Psoas muscle (tissue), 8 donors: Measurements from ENCODE around the gene PHF20. TPM values are rescaled to one million over a fixed set of nuclear protein-coding genes. Genes with fewer than 3 reads are reported as not detected.
"Not testable (repeated sequence)": the region's sequence is repeated elsewhere in the genome, so short reads cannot be mapped to it uniquely, and the experiment has no call there.

Experiments
- ATAC-seq, 4 donors: fragments of 200-7000 bp; cut with Tn5 transposase; one replicate each; pipeline ENCODE4 v1.9.1; 2020; ENCODE audit warnings: moderate library complexity in 3 of 4, mild to moderate bottlenecking in 2 of 4
- DNase-seq, 2 donors: peaks; one replicate each; pipeline ENCODE4 v3.0.0-alpha.2; 2020
- H3K27ac ChIP-seq: fragments of 200-600 bp; one replicate; pipeline ENCODE4 v1.8.0; 2022
- H3K27me3 ChIP-seq, 3 donors: fragments of 200-600 bp in 1 of 3; one replicate each; pipeline versions ENCODE4 v1.6.1 to v1.8.0; 2013 to 2022; ENCODE audit warnings: low read length in 2 of 3, mild to moderate bottlenecking in 2 of 3, moderate library complexity in 1 of 3; ENCODE audit not compliant: insufficient read depth in 3 of 3
- H3K36me3 ChIP-seq, 2 donors: fragments of 200-600 bp in 1 of 2; one replicate each; pipeline versions ENCODE4 v1.6.1 to v1.8.0; 2013 to 2022; ENCODE audit warnings: low read depth in 1 of 2, mild to moderate bottlenecking in 1 of 2, moderate library complexity in 1 of 2; ENCODE audit not compliant: insufficient read depth in 1 of 2
- H3K4me1 ChIP-seq: fragments of 200-600 bp; one replicate; pipeline ENCODE4 v1.8.0; 2022
- H3K4me3 ChIP-seq: fragments of 200-600 bp; one replicate; pipeline ENCODE4 v1.8.0; 2022; ENCODE audit warnings: mild to moderate bottlenecking
- H3K9me3 ChIP-seq: fragments of 200-600 bp; one replicate; pipeline ENCODE4 v1.8.0; 2022
- WGBS, 3 donors: extraction: QIAGEN DNeasy Blood & Tissue Kit; methylation state at CpG; one replicate each; pipeline versions ENCODE4 v1.1.6 to v1.1.7; 2013; 5-methylcytosine and 5-hydroxymethylcytosine counted together
- intact Hi-C, 2 donors: fragments of 100-400 bp; cut with DNase I; formaldehyde crosslinking; loops; one replicate each; pipeline versions ENCODE4 v1.11.0 to v1.14.2; 2022
- polyA plus RNA-seq, 3 donors: library from polyadenylated mRNA; stranded (reverse); fragments of 200-250 nt; gene quantifications; one replicate each; pipeline ENCODE4 v1.2.3, GENCODE V29; 2013
- total RNA-seq, 4 donors: library from RNA; stranded (reverse); fragmentation: NEBNext Ultra II Directional in 2 of 4; extraction: Animal tissue kit (Norgen Biotek cat#: 25700) in 2 of 4; gene quantifications; one replicate each; pipeline versions ENCODE4 v1.2.1 to v1.2.4, GENCODE V29; 2021 to 2023
- TF ChIP-seq, protein P1 (sequence below): fragments of 200-600 bp; IDR thresholded peaks from one replicate; pipeline ENCODE4 v1.8.0; 2022; ENCODE audit warnings: antibody characterized with exemption
- donor health status: healthy with polysubstance abuse.
- donor health status: DM: no; HTN: no; CAD: no; lungs with moderate emphysema.
- donor health status: Bipolar disorder and iron deficiency.
- donor health status: healthy.
- donor health status: DM: yes; HTN: yes; CAD: no.
- donor health status: DM: no; HTN: no; CAD: no.
- donor health status: DM: no; HTN: no; CAD: no.
- donor health status: DM: yes; HTN: yes; CAD: no.

PHF20 gene
- total and polyA plus RNA-seq, 7 donors: 32.1 to 97.9 (median 58.6) TPM

GRCh38 chr20:35776513-35777101, 4.8 kb downstream of the PHF20 start:
- peak overlapping the region; percentile 79 for H3K27ac ChIP-seq
- intact Hi-C loops: no loop called here
- no peaks in the 10 kb centered on the region for H3K9me3 ChIP-seq
- 21 to 43% (median 24%) methylated on average over 4 of the region's 4 CpGs for WGBS, 3 donors
- ATAC-seq: peak; percentile 23 to 51 (median 28)
- H3K36me3 ChIP-seq: peaks cover 2 to 24% of the 10 kb centered on the region in 2 donors
- TF ChIP-seq, protein P1, sequence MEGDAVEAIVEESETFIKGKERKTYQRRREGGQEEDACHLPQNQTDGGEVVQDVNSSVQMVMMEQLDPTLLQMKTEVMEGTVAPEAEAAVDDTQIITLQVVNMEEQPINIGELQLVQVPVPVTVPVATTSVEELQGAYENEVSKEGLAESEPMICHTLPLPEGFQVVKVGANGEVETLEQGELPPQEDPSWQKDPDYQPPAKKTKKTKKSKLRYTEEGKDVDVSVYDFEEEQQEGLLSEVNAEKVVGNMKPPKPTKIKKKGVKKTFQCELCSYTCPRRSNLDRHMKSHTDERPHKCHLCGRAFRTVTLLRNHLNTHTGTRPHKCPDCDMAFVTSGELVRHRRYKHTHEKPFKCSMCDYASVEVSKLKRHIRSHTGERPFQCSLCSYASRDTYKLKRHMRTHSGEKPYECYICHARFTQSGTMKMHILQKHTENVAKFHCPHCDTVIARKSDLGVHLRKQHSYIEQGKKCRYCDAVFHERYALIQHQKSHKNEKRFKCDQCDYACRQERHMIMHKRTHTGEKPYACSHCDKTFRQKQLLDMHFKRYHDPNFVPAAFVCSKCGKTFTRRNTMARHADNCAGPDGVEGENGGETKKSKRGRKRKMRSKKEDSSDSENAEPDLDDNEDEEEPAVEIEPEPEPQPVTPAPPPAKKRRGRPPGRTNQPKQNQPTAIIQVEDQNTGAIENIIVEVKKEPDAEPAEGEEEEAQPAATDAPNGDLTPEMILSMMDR: no peak
- peak overlapping the region; percentile 39 for H3K4me3 ChIP-seq
- no peaks in the 10 kb centered on the region for H3K27me3 ChIP-seq
- peak; percentile 64 to 75 for DNase-seq
- peaks cover 38% of the 10 kb centered on the region for H3K4me1 ChIP-seq

- H3K27me3 ChIP-seq, H3K27ac ChIP-seq, DNase-seq, H3K4me3 ChIP-seq, ATAC-seq, intact Hi-C loops, H3K4me1 ChIP-seq, H3K9me3 ChIP-seq: not testable (repeated sequence)
- H3K36me3 ChIP-seq: peaks cover 2 to 30% of the 10 kb centered on the region in 2 donors
- 94 to 96% (median 95%) methylated on average over 12 of the region's 12 CpGs for WGBS, 3 donors
Observed at GRCh38 chr20:35783811-35784210, 12.0 kb downstream of the PHF20 start.

DNA sequence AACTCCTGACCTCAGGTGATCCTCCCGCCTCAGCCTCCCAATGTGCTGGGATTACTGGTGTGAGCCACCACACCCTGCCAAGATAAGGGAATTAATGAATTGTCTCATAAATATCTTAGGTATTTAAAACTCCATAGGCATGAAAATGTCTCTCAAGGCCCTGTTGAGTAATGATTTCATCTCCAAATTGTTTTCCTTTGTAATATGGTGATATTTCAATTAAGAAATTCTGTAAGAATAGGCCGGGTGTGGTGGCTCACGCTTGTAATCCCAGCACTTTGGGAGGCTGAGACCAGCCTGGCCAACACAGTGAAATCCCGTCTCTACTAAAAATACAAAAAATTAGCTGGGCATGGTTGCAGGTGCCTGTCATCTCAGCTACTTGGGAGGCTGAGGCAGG, 13.7 kb downstream of the PHF20 start:
- H3K36me3 ChIP-seq: peaks cover 0 to 16% of the 10 kb centered on the region in 2 donors
- 97 to 99% (median 97%) methylated on average over 4 of the region's 4 CpGs for WGBS, 3 donors
- H3K27ac ChIP-seq, H3K27me3 ChIP-seq, DNase-seq, H3K4me3 ChIP-seq, ATAC-seq, intact Hi-C loops, H3K4me1 ChIP-seq, H3K9me3 ChIP-seq: not testable (repeated sequence)

- no peaks in the 10 kb centered on the region for H3K27me3 ChIP-seq
- ATAC-seq (no peak), DNase-seq (no peak)
- H3K36me3 ChIP-seq: no peaks in the 10 kb centered on the region
- no peaks in the 10 kb centered on the region for H3K9me3 ChIP-seq
- intact Hi-C loops: loop anchor here in 1 of 2 donors (2.0 kb wide), 1 partner anchor 22 kb away; no protein-coding TSS in a partner anchor
- WGBS, 3 donors: 92 to 100% (median 98%) methylated on average over 4 of the region's 4 CpGs
- TF ChIP-seq, protein P1: no peak
- no peak overlapping the region for H3K27ac ChIP-seq
- no peak overlapping the region for H3K4me3 ChIP-seq
- H3K4me1 ChIP-seq: peaks cover 7% of the 10 kb centered on the region
Observed at GRCh38 chr20:35788796-35789195, 17.0 kb downstream of the PHF20 start.

- TF ChIP-seq, protein P1: no peak
- Histone ChIP-seq H3K27ac (no peak overlapping the region), H3K36me3 (no peaks in the 10 kb centered on the region), H3K27me3 (no peaks in the 10 kb centered on the region), H3K4me3 (no peak overlapping the region), H3K4me1 (peaks cover 7% of the 10 kb centered on the region), H3K9me3 (no peaks in the 10 kb centered on the region)
- intact Hi-C loops: no loop called here
- DNase-seq (no peak), ATAC-seq (no peak)
- 80 to 95% (median 92%) methylated on average over 5 of the region's 5 CpGs for WGBS, 3 donors
Observed at GRCh38 chr20:35791097-35791496, 19.3 kb downstream of the PHF20 start.

DNA sequence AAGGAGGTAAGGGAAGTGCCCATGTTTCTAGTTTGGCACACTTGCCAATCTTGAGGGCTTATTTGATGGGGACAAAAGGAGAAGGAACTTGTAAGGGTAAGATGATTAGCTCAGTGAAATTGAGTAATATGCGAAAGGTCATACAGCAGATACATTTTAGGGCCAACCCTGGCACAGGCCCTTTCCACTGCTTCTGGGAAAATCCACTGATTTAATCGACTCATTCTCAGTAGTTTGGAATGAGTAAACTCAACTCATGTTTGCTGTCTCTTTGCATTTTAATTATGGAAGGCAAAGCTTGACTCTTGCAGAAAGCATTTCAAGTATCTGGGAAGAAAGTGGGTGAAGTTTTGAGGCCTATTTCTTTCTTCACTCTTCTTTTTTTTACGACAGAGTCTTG, 20.0 kb downstream of the PHF20 start:
- H3K36me3 ChIP-seq: no peaks in the 10 kb centered on the region
- ATAC-seq (peak in 3 of 4 donors; percentile 36 to 50 (median 40)), DNase-seq (no peak)
- TF ChIP-seq, protein P1: no peak
- intact Hi-C loops: no loop called here
- no peak overlapping the region for H3K4me3 ChIP-seq
- H3K27ac ChIP-seq: peak overlapping the region; percentile 36
- H3K27me3 ChIP-seq: no peaks in the 10 kb centered on the region
- no peaks in the 10 kb centered on the region for H3K9me3 ChIP-seq
- peaks cover 7% of the 10 kb centered on the region for H3K4me1 ChIP-seq
- WGBS, 3 donors: 48 to 75% (median 73%) methylated on average over 3 of the region's 3 CpGs
